SK-N-SH (cell line): Measurements from ENCODE around the gene GRIN2C. TPM values are rescaled to one million over a fixed set of nuclear protein-coding genes. Genes with fewer than 3 reads are reported as not detected.

ENCODE experiments used
- CTCF ChIA-PET: fragments of 300-600, 350-600 bp; formaldehyde crosslinking; extraction: SDS; loops from one replicate; lab custom pipeline; 2021; lab: Yijun Ruan, JAX
- POLR2A ChIA-PET: fragments of 350-600 bp; sonication (Branson Sonifier 250); formaldehyde crosslinking; extraction: SDS; loops from one replicate; lab custom pipeline; 2020; ENCODE audit warnings: antibody characterized with exemption, inconsistent platforms; lab: Yijun Ruan, JAX
- DNase-seq: peaks from one replicate; pipeline ENCODE4 v3.0.0; 2012
- H2AFZ ChIP-seq: fragments of 200-600 bp; sonication (generic); 2 replicates; pipeline ENCODE4 v1.8.1; 2016; ENCODE audit warnings: antibody characterized with exemption, mild to moderate bottlenecking, low read depth
- H3F3A ChIP-seq: fragments of 200-600 bp; sonication (generic); replicated peaks from 2 replicates; pipeline ENCODE3; 2016; ENCODE audit warnings: antibody characterized with exemption, mild to moderate bottlenecking; ENCODE audit not compliant: insufficient read depth
- H3K27ac ChIP-seq, 2 experiments: fragments of 200-500 bp in 1 of 2; fragments of 200-600 bp in 1 of 2; sonication (Bioruptor generic) in 1 of 2; sonication (generic), shearing (Covaris generic) in 1 of 2; 2 replicates each; pipeline versions ENCODE4 v1.5.1 to v1.6.1; 2014 to 2016; ENCODE audit warnings: low read depth in 2 of 2, inconsistent platforms in 1 of 2, low read length in 1 of 2, mild to moderate bottlenecking in 1 of 2, mixed read lengths in 1 of 2
- H3K27me3 ChIP-seq: fragments of 200-600 bp; sonication (generic), shearing (Covaris generic); 2 replicates; pipeline ENCODE4 v1.6.1; 2016; ENCODE audit warnings: mixed run types; ENCODE audit not compliant: insufficient read depth
- H3K36me3 ChIP-seq, 2 experiments: fragments of 200-500 bp in 1 of 2; fragments of 200-600 bp in 1 of 2; sonication (Bioruptor generic) in 1 of 2; sonication (generic) in 1 of 2; replicated peaks in 1 of 2; 2 replicates each; pipeline versions ENCODE3 to v1.5.1; 2014 to 2016; ENCODE audit warnings: low read length in 1 of 2, mild to moderate bottlenecking in 1 of 2; ENCODE audit not compliant: insufficient read depth in 2 of 2, control insufficient read depth in 1 of 2
- H3K4me1 ChIP-seq, 2 experiments: fragments of 200-500 bp in 1 of 2; fragments of 200-600 bp in 1 of 2; sonication (Bioruptor generic) in 1 of 2; sonication (generic), shearing (Covaris generic) in 1 of 2; 2 replicates each; pipeline versions ENCODE4 v1.5.1 to v1.6.1; 2014 to 2016; ENCODE audit warnings: low read depth in 1 of 2, low read length in 1 of 2, mixed run types in 1 of 2; ENCODE audit not compliant: insufficient read depth in 2 of 2, control insufficient read depth in 1 of 2
- H3K4me2 ChIP-seq: fragments of 200-600 bp; sonication (generic), shearing (Covaris generic); 2 replicates; pipeline ENCODE4 v1.6.1; 2017; ENCODE audit warnings: mixed run types
- H3K4me3 ChIP-seq, 2 experiments: fragments of 200-500 bp in 1 of 2; fragments of 200-600 bp in 1 of 2; sonication (Bioruptor generic) in 1 of 2; sonication (generic), shearing (Covaris generic) in 1 of 2; 2 replicates each; pipeline versions ENCODE4 v1.5.1 to v1.8.1; 2014 to 2016; ENCODE audit warnings: low read depth in 2 of 2, inconsistent platforms in 1 of 2, low read length in 1 of 2, mild to moderate bottlenecking in 1 of 2, mixed read lengths in 1 of 2, moderate library complexity in 1 of 2
- H3K79me2 ChIP-seq: fragments of 200-600 bp; sonication (generic); 2 replicates; pipeline ENCODE4 v1.8.1; 2017; ENCODE audit warnings: mild to moderate bottlenecking; ENCODE audit not compliant: insufficient read depth
- H3K9ac ChIP-seq: fragments of 200-600 bp; sonication (generic); 2 replicates; pipeline ENCODE4 v1.6.1; 2017; ENCODE audit warnings: mixed run types
- H3K9me2 ChIP-seq: fragments of 200-600 bp; sonication (generic); 2 replicates; pipeline ENCODE4 v1.6.1; 2017; ENCODE audit warnings: mixed run types
- H3K9me3 ChIP-seq: fragments of 200-600 bp; sonication (generic); 2 replicates; pipeline ENCODE4 v1.6.1; 2017; ENCODE audit warnings: mixed run types, mild to moderate bottlenecking, moderate library complexity
- H4K20me1 ChIP-seq: fragments of 200-600 bp; sonication (generic); 2 replicates; pipeline ENCODE4 v1.6.1; 2017; ENCODE audit warnings: mild to moderate bottlenecking, mixed run types; ENCODE audit not compliant: insufficient read depth
- CHD2 ChIP-seq: fragments of 150-350 bp; IDR thresholded peaks from 2 replicates; pipeline ENCODE4 v1.6.1; 2018; ENCODE audit warnings: low read length; ENCODE audit not compliant: partially characterized antibody
- EP300 ChIP-seq, 2 experiments: IDR thresholded peaks; 2 replicates each; pipeline versions ENCODE4 v1.4.0 to v1.6.1; 2012; ENCODE audit warnings: borderline replicate concordance in 1 of 2, low read depth in 1 of 2, low read length in 1 of 2
- EZH2phosphoT487 ChIP-seq: fragments of 200-600 bp; sonication (generic); IDR thresholded peaks from 2 replicates; pipeline ENCODE4 v1.6.1; 2017; ENCODE audit warnings: low read depth, mixed run types, mild to moderate bottlenecking, antibody characterized with exemption, moderate library complexity, borderline replicate concordance
- FOSL2 ChIP-seq: IDR thresholded peaks from 2 replicates; pipeline ENCODE4 v1.4.0; 2012; ENCODE audit warnings: low read depth, mild to moderate bottlenecking, moderate library complexity, borderline replicate concordance
- GATA2 ChIP-seq: sonication (generic); formaldehyde crosslinking; IDR thresholded peaks from 2 replicates; pipeline ENCODE4 v1.5.0; 2020; ENCODE audit warnings: mild to moderate bottlenecking, missing genetic modification reagents
- JUND ChIP-seq: IDR thresholded peaks from 2 replicates; pipeline ENCODE4 v1.4.0; 2012
- MAX ChIP-seq: IDR thresholded peaks from 2 replicates; pipeline ENCODE4 v1.4.0; 2012; ENCODE audit warnings: low read depth
- MEF2A ChIP-seq: IDR thresholded peaks from 2 replicates; pipeline ENCODE4 v1.4.0; 2012; ENCODE audit warnings: low read depth, borderline replicate concordance
- MXI1 ChIP-seq: IDR thresholded peaks from 2 replicates; pipeline ENCODE4 v1.6.1; 2012; ENCODE audit warnings: mild to moderate bottlenecking, low read depth, low read length, improper control_type of control experiment
- NFIC ChIP-seq: IDR thresholded peaks from 2 replicates; pipeline ENCODE4 v1.4.0; 2012; ENCODE audit warnings: borderline replicate concordance
- NRF1 ChIP-seq: IDR thresholded peaks from 2 replicates; pipeline ENCODE4 v1.6.1; 2012; ENCODE audit warnings: low read depth, mild to moderate bottlenecking, low read length
- PBX3 ChIP-seq: IDR thresholded peaks from 2 replicates; pipeline ENCODE4; 2012
- RCOR1 ChIP-seq: fragments of 150-350 bp; IDR thresholded peaks from 2 replicates; pipeline ENCODE4 v1.6.1; 2017; ENCODE audit warnings: antibody characterized with exemption, low read length
- REST ChIP-seq: IDR thresholded peaks from 2 replicates; pipeline ENCODE4 v1.6.1; 2012; ENCODE audit warnings: mild to moderate bottlenecking, low read depth, low read length, moderate library complexity
- SIN3A ChIP-seq: IDR thresholded peaks from 2 replicates; pipeline ENCODE4 v1.6.1; 2012; ENCODE audit warnings: low read depth, mild to moderate bottlenecking, low read length, moderate library complexity, borderline replicate concordance
- TEAD4 ChIP-seq: IDR thresholded peaks from 2 replicates; pipeline ENCODE4 v1.4.0; 2012; ENCODE audit warnings: mild to moderate bottlenecking, borderline replicate concordance; ENCODE audit not compliant: insufficient read depth
- USF1 ChIP-seq: IDR thresholded peaks from 2 replicates; pipeline ENCODE4 v1.4.0; 2012; ENCODE audit warnings: low read depth, borderline replicate concordance
- USF2 ChIP-seq: fragments of 150-350 bp; IDR thresholded peaks from 2 replicates; pipeline ENCODE4 v1.6.1; 2017; ENCODE audit warnings: antibody characterized with exemption, low read length, low read depth, borderline replicate concordance
- WGBS: methylation state at CpG from one replicate; pipeline ENCODE4 v1.1.6; 2017; ENCODE audit warnings: low lambda C conversion rate; 5-methylcytosine and 5-hydroxymethylcytosine counted together
- polyA plus RNA-seq, 3 experiments: library from polyadenylated mRNA; depleted of rRNA; stranded (reverse); fragments of >200 nt; gene quantifications; 2 replicates each; pipeline ENCODE4 v1.2.3, GENCODE V29; 2012

The GRIN2C gene
- polyA plus RNA-seq, 1 of the 3 experiments (the other 2 are of a cell fraction): 0.39 TPM

DNA sequence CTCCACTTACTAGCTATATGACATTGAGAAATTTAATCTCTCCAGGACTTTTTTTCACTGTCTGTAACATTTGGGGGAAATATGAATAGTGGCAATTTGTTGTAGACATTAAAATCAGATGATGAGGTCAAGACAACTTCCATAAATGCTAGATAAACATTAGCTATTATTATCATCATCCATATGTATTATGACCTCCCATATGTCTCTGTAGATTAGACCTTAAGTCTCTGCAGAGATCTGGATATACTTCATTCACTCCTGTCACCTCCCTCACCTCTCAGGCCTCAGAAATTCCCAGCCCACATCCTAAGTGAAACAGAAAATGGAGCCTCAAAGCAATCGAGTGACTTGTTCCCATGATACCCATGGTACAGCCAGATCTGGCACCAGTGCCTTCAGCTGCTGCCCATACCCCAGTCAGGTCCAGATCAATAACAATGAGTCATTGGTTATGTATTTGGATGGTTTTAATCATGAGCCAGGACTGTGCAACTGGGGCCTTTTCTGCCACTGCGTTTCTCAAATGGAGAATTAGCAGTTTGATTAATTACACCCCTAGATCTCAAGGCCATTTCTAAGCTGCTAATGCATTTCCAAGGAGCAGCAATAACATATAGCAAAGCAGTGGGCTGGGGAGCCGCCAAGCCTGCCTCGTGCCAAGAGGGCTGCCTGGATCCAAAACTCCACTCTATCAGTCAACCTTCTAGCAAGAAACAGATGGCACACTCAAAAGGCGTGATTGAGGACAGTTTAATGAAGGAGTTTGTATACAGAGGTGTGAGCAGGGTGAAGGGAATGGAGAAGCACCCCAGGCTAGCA is 15.7 kb upstream of the GRIN2C start (continued):
- TF ChIP-seq SIN3A: no peak
- TF ChIP-seq MEF2A: no peak
- TF ChIP-seq EP300 (IDR thresholded peaks at IDR 0.05; ENCODE audit: borderline replicate concordance in 1 of 2, low read depth in 1 of 2, low read length in 1 of 2): no peak
- no peak for TF ChIP-seq REST
- TF ChIP-seq JUND: no peak

DNA sequence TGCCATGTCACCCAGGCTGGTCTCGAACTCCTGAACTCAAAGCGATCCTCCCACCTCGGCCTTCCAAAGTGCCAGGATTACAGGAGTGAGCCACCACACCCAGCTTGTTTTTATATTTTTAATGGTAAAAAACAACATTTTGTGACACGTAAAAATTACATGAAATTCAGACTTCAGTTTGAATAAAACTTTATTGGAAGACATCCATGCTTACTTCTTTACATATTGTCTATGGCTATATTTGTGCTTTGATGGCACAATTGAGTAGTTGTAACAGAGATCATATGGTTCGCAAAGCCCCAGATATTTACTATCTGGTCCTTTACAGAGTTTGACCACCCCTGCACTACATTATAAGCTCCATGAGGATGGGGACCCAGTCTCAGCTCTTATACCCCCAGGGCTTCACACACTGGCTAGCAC is 14.9 kb upstream of the GRIN2C start:
- ChIA-PET POLR2A (no interaction called here), CTCF (interaction anchor here (0.8 to 47.7 kb wide), 4 partner anchors 10 to 83 kb away, joined by 3 to 3869 read pairs (median 4); partner anchors contain the start of genes GRIN2C and NAT9)
- TF ChIP-seq FOSL2 (no peak), MAX (no peak), TEAD4 (no peak), CHD2 (no peak), SIN3A (no peak), RCOR1 (no peak), GATA2 (CRISPR knock-in tag) (no peak), NFIC (no peak), PBX3 (no peak), USF2 (no peak), MXI1 (no peak), REST (no peak), EZH2phosphoT487 (no peak), NRF1 (no peak), USF1 (no peak)
- H4K20me1 ChIP-seq: peaks cover 5% of the 10 kb centered on the region; the same call in 1 of the 2 replicates
- H3K9me3 ChIP-seq: no peaks in the 10 kb centered on the region
- no peaks in the 10 kb centered on the region for H3K9me2 ChIP-seq
- H3K27ac ChIP-seq: no peak overlapping the region
- H2AFZ ChIP-seq: no peak overlapping the region
- no peaks in the 10 kb centered on the region for H3F3A ChIP-seq
- H3K27me3 ChIP-seq: no peaks in the 10 kb centered on the region
- H3K4me3 ChIP-seq: no peak overlapping the region
- H3K4me2 ChIP-seq: no peak overlapping the region; the same call in 1 of the 2 replicates
- peaks cover 15% of the 10 kb centered on the region for H3K79me2 ChIP-seq
- peaks cover 0 to 5% of the 10 kb centered on the region in 2 experiments for H3K36me3 ChIP-seq
- H3K9ac ChIP-seq: no peak overlapping the region
- 98% methylated on average over 5 of the region's 5 CpGs for WGBS
- peaks cover 12 to 19% of the 10 kb centered on the region in 2 experiments; a peak in 3 of 4 replicates for H3K4me1 ChIP-seq
- DNase-seq: no peak
